RCC 7860 (cell line): ENCODE results near the gene EGR4.
"Not testable (repeated sequence)": the region's sequence is repeated elsewhere in the genome, so short reads cannot be mapped to it uniquely, and the experiment has no call there.

Experiments
- DNase-seq: peaks from one replicate; pipeline ENCODE4 v3.0.0-alpha.2; 2015; ENCODE audit warnings: low spot score
- FAIRE-seq: peaks from 2 replicates; lab custom pipeline; 2012; peaks lifted over from hg19 to GRCh38; lab: Jason Lieb, UNC

Gene EGR4

DNA sequence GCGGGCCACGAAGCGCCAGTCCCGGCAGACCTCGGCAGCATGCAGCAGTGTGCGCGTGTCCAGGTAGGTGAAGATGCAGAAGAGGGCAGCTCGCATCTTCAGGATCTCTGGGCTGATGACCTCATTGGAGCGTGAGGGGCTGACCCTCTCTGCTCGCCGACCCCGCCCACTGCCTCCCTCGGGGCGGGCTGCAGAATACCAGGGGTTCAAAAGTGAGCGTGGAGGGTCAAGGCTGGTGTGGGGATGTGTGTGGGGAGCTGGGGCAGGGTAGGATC is 29.1 kb downstream of the EGR4 start:
- FAIRE-seq (no peak), DNase-seq (no peak)

DNA sequence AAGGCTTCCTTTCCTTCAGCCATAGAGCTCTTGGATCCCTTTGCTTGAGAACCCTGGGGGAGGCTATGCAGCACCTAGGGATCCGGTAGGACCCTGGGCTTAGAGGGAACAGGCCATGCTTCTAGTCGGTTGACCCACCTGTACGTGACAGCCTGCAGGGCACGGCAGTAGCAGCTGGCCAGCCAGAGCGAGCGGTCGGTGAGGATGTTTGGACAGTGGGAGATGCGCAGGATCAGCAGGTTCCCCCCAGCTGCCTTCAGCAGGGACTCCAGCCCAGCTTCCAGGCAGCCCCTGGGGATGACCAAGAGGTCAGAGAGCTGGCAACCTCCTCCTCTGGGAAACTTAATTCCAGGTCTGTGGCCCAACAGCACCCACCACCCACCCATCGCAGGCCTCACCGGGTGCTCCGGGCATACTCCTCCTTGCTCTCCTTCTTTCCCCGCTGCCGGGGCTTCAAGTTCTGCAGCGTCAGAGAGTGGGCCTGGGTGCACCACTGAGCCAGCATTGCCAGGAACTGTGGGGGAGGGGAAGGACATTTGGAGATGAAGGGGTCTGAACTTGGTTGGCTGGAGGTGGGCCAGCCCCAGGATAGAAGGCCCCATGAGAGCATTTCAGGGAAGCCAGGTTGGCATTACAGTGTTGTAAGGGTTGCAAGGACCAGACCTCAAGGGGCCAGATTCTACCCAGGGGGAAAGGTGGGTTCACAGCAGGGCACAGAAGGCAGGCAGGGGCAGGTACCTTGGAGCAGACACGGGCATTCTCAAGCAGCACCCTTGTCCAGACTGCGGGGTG is 29.6 kb downstream of the EGR4 start:
- DNase-seq = no peak
- no peak for FAIRE-seq

DNA sequence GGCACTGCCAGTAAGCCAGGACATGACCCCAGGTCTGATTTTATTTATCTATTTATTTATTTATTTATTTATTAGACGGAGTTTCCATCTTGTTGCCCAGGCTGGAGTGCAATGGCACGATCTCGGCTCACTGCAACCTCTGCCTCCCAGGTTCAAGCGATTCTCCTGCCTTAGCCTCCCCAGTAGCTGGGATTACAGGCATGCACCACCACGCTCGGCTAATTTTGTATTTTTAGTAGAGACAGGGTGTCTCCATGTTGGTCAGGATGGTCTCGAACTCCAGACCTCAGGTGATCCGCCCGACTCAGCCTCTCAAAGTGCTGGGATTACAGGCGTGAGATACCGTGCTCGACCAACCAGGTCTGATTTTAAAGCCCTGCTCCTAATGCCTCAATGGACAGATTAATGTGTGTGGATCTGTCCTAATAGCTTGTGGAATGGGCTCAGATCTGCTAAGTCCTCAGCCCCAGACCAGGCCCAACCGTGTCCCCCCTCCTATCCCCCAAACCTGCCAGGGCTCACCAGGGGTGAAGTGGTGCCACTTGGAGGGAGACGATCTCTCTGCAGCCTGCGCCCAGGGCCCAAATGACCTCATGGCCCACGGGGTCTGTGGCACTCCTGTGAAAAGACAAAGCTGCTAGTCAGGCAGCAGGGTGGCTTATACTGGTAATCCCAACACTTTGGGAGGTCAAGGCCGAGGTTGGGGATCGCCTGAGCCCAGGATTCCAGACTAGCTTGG is 30.5 kb downstream of the EGR4 start:
- FAIRE-seq, DNase-seq: not testable (repeated sequence)

DNA sequence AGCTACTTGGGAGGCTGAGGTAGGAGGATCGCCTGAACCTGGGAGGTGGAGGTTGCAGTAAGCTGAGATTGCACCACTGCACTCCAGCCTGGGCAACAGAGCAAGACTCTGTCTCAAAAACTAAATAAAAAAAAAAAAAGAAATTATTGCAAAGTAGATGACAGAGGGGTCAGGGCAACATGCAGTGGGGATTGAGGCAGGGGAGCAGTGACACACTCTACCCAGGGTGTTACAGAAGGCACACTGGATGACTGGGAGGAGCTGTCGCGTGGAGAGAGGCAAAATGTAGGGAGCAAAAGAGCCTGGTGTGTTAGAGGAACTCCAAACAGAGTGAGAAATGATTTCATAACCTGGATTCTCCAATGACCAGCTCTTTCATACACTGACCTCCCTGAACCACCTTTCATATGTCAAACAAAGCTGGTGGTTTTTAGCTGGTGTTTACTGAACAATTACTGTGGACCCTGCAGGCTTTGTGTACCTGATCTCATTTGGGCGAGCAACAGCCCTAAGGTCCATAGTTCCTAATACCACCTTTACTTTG is 31.2 kb downstream of the EGR4 start:
- DNase-seq = no peak
- no peak for FAIRE-seq

DNA sequence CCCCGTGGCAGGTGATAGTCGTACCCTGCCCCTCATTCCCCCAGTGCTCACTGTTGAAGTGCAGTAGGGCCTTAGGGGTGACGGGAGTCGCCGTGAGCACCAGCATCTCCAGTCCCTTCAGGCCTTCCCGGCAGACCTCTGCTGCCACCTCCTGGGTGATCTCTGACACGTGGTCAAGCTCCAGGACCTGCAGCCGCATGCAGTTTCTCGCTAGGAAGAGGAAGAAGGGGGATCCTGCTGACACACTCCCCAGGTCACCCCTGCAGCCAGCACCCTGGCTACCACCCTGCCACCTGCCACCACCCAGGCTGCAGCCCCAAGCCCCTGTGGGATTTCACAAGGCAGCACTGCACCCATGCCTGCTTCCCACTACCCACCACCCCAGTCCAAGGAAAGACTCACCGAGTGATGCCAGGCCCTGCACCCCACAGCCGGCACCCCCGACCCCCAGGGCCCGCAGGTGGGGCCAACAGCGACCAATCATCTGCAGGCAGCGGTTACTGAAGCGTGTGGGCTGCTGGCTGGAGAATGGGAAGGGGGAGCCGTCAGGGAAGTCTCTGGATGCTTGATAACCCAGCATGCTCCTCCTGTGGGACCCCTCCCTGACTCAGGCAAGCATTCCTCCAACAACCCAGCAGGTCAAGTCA is 32.9 kb downstream of the EGR4 start:
- no peak for FAIRE-seq
- no peak for DNase-seq

DNA sequence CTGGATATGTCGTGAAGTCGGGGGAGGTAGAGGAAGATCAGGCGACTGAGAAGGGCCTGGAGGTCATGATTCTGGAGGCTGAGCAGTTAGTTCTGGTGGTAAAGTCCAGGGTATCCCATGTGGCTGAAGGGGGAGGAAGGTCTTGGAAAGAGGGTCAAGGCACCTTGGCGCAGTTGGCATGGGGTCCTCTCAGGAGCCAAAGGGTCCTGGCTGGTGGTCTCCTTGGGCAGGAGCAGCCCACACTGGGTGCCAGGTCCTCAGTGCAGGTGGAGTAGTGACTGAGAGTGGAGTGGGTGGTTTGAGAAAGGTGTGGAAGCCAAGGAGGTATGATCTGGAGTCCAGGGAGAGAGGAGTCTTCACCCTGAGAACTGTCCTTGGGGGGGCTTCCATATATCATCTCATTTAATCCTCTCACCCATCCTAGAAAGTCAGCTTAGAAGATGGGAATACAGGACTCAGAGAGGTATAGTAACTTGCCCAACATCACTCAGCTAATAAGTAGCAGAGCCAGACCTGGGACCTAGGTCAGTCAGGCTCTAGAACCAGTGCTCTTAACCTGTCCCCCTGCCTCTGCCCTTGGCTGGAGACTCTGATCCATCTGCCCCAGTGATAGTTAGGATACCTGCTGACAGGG is 33.5 kb downstream of the EGR4 start:
- DNase-seq = no peak
- FAIRE-seq = no peak

DNA sequence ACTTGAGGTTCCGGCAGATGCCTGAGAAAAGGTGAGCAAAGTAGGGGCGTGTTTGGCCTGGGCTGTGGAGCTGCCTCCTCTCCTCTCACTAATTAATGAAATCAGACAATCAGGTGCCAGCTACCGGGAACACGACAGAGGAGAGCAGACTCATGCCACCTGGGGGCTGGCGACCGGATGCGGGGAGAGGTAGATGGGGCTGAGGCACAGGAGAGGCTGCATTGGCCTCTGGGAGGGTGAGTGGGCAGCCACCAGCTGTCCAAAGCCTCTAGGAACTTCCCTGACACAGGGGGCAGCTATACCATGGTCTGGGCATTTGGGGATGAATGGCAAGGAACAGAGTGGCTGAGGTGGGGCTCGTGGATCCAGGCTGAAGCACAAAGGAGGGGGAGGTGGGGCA is 34.1 kb downstream of the EGR4 start:
- FAIRE-seq = no peak
- DNase-seq = no peak

DNA sequence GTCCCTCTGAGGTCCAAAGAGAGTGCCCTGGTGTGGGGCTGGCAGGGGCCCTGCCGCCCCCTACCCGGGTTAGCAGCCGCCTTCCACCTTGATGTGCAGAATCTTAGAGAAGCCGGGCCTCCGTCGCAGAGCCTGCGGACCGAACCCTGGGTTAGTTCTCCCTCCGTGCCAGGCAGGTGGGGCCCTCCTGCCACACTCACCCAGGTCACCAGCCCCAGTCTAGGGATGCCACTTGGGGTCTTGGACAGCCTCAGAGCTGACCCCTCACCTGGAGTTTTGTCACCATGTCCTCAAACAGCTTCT is 34.5 kb downstream of the EGR4 start:
- DNase-seq (no peak), FAIRE-seq (no peak)

DNA sequence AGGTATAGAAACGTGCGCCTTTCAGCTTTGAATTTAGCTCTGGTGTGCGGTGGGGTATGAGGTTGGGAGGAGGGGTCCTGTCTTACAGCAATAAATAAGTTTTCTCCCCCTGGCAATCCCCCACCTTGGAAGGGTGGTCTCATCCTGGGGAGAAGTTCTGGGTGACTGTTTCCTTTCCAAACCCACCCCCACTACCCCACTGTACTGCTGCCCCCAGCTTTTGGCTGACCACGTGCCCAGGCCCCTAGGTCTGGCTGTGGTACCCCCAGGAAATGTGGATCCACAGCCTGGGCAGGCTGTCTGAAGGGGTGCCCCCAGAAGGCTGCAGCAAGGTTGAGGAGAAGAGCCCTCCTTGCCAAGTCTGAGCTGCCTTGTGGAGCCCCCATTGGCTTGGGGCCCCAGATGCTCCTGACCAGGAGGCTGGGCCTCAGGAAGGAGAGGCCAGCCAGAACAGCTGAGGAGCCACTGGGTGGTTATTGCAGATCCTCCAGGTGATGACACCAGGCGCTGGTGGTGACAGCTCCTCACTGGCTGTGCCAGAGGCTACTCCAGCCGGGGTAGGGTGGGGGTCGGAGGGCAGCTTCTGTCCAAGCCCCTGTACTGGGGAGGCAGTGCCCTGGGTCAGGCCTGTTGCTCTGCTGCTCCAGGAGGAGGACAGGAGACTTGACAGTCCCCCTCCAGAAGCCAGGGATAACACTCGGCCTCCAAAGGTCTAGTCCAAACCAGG is 35.0 kb downstream of the EGR4 start:
- FAIRE-seq = no peak

DNA sequence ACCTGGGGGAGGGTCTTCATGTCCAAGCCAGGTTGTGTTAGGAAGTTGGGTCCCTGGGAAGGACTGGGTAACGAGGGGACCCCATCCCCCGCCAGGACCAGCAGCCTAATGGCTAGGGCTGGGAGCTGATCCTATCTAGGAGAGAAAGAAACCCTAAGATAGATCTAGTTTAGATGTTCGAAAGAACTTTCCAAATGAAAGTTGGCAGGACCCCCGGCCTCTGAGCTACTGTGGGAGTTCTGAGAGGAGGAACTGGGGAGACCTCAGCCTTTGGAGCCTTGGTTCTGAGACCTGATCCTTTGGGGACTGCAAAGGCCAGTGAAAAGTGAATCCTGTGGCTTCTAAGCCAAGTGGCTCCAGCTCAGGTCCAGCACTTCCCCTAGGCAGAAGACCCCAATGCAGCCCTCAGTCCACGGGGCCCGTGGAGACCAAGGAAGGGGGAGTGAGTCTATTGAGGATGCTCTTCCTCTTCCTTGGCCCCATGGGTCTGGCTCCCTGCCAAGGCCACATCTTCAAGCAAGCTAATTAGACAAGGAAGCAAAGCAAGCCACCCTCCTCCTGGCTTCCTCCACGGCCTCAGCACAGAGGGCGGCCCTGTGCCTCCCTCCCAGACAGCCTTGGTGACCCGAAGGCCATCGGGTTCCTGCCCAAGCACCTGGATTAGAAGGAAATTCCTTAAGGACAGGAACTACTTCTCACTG is 35.8 kb downstream of the EGR4 start:
- no peak for FAIRE-seq
- no peak for DNase-seq

More for the DNA sequence above, 35.0 kb downstream of the EGR4 start:
- no peak for DNase-seq

DNA sequence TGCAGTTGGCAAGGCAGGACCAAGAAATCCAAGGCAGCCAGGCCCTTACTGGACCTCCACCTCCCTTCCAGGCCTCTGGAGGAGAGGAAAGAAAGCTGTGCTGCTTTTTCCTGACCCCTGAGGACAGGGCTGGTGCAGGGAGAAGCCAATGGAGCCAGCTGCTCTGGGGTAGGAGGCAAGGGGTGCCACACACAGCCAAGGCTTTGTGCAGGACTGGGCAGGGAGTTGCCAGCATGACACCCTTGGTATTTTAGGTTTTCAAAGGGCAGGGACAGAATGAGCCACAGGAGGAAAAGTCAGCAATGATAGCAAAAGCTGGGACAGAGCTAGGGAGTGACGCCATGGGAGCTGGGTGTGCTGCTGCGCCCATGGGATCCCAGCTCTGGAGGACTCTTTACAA is 36.3 kb downstream of the EGR4 start:
- DNase-seq (no peak), FAIRE-seq (no peak)

DNA sequence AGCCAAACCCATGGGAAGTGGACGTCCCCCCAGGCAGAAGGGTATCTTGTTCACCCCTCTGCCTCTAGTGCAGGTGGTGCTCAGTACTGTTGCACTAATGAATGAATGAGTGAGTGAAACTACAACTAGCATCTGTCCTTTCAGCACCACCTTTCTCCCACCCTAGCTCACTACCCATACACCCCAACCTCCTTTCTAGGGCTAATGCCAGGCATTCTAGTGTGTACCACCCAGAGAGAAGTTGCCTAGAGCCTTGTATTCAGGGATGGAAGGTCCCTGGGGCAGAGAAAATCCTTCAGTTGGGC is 36.8 kb downstream of the EGR4 start:
- DNase-seq (no peak), FAIRE-seq (no peak)

DNA sequence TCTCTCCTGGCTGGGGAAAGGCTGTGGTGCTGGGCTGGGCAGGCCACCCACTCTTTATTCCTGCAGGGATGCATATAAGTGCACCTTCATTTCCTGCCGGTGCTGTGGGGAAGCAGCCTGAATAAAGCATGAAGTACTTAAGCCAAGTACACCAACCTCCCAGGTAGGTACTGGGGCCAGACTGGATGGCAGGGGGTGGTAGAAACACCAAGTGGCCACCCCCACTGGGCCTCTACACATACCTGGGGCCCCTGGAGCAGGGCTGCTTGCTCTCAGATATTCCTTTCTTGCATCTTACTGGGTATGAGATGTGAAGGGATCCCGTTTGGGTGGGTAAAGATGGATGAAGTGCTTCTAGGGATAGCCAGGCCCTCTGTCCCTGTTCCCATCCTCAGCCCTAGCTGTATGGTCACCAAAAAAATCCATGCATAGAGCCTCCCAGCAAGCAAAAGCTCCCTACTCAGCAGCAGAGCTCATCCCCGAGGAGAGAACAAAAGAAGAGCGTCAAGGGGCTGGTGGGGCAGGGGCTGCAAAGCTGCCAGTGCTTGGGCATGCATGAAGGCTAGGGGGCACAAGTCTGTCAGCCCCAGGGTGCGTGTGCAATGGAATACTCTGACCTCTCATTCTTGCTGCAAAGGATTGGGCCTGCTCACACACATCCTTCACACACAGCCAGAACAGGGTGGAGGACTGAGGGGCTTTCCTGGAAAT is 37.3 kb downstream of the EGR4 start:
- FAIRE-seq (no peak), DNase-seq (no peak)

DNA sequence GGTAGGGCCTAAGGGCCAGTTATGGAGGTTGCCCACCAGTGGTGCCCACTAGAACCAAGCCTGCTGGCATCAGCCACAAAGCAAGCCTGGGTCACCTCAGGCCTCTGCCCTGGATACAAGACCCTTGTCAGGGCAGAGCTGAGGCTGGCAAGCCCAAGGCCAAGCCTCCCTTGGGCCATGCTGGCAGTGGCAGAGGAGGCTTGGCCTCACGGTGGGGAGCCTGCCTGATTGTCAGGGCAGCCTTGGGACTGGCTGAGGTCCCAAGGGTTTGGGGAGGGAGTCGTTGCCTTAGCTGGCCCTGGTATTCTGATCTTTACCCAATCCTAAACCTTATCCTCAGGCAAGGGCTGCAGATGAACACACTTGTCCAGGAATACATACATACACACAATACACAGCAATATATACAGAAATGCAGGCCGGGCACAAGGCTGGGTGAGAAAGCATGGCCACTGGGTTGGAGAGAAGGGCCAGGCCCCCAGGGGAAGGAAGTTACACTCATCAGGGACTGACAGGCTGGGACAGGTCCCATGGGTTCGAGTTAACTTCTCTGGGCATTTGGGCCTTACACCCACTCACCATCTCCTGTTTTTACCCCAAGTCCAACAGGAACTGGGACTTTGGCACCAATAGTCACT is 38.2 kb downstream of the EGR4 start:
- no peak for FAIRE-seq
- no peak for DNase-seq

DNA sequence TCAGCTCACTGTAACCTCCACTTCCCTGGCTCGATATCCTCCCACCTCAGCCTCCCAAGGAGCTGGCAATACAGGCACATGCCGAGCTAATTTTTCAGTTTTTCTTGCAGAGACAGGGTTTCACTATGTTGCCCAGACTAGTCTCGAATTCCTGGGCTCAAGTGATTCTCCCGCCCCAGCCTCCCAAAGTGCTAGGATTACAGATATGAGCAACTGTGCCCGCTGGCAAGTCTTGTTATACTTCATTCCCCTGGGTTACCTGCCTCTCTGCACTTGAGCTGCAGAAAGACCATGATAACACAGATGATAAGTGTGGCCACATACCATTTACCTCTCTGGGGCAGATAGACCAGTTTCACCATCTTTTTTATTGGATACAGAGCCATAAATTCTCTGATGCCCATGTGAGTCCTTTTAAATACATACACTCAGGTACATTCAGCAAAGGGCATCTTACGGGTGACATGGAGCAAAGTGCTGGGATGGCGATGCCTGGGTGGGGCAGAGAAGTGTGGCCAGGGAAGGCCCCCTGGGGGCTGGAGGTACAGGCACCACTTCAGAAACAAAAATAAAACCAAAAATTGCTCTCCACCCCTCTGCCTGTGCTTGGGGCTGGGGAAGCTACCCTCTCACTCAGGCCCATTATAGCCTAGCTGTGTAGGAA is 38.9 kb downstream of the EGR4 start:
- FAIRE-seq (no peak), DNase-seq (no peak)

DNA sequence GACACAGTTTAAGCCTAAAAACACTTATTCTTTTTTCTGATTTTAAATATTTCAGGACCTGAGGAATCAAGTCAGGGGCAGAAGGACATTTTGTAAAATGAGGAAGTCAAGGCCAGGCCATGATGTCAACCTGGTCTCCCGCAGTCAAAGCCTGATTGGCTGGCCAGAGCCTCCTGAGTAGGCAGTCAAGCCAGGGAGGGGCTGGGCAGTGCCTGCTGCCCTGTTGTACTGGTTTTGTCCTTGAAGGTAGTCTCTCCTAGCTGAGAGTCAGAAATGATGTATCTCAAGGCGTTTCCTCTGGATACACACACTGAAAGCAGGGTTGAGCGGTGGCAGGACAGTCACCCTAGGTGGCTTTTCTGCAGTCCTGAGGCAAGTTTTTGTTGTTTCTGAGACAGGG is 39.4 kb downstream of the EGR4 start:
- no peak for DNase-seq
- FAIRE-seq = no peak

DNA sequence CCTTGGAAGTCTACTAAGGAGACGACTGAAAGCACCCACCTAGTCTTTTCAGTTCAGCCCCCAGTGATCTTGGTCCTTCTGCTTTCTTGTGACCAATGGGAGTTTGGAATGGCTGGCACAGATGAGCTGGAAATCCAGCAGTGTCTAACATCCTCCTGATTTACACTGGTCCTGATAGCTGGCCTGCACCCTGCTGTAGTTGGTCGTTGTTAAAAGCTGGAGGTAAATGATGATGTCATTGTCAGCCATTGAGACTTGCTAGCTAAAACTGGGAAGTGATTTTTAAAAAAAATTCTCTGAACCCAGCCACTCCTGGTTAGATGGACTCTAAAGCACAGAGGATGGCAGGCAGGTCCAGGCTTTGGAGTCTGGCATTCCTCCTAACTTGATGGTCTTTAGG is 39.9 kb downstream of the EGR4 start:
- no peak for FAIRE-seq

DNA sequence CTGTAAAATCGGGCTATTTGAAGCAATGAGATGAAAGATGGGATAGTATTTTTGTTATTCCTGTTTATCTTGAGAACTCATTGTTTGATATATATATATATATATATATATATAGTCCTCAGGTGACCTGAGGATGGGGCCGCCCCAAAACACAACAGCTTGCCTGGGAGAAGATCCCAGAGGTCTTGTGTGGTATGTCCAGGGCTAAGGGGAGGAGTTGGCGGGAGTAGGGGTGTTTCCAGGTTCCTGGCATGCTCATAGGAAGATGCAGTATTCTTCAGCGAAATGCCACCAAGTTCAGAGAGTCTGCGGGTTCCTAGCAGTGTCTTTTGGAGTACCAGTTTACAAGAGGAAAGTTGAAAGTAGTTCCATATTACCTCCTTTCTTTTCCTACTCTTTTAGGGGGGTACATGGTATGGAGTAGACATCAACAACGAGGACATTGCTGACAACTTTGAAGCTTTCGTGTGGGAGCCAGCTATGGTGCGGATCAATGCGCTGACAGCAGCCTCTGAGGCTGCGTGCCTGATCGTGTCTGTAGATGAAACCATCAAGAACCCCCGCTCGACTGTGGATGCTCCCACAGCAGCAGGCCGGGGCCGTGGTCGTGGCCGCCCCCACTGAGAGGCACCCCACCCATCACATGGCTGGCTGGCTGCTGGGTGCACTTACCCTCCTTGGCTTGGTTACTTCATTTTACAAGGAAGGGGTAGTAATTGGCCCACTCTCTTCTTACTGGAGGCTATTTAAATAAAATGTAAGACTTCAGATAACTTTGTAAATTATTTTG is 40.9 kb downstream of the EGR4 start:
- no peak for FAIRE-seq

More for the DNA sequence above, 39.9 kb downstream of the EGR4 start:
- no peak for DNase-seq

More for the DNA sequence above, 40.9 kb downstream of the EGR4 start:
- no peak for DNase-seq
